Ramos (cell line): Measurements from ENCODE around the gene RBM20.

Experiments used
- in situ Hi-C: fragments of 300-500 bp; cut with MboI; formaldehyde crosslinking; loops from one replicate; pipeline ENCODE4 v1.14.3; 2022; ENCODE audit warnings: low sequenced_read_pairs; ENCODE audit not compliant: unreplicated experiment

RBM20 gene

GRCh38 chr10:110871298-110872084 is 227.4 kb downstream of the RBM20 start, which contains the start of gene PDCD4:
Gene PDCD4, plus strand, starts transcription at chr10:110871928. Its CDS starts 4,100 bp downstream, at chr10:110876028.
- in situ Hi-C loops = loop anchor here (10.0 to 25.0 kb wide), 2 partner anchors 67 to 959 kb away; partner anchors contain the start of gene XPNPEP1

- in situ Hi-C loops = loop anchor here (10.0 to 25.0 kb wide), 2 partner anchors 68 to 960 kb away; partner anchors contain the start of gene XPNPEP1
Measured at GRCh38 chr10:110872145-110872983, 228.2 kb downstream of the RBM20 start.

GRCh38 chr10:110872984-110873923 is 229.1 kb downstream of the RBM20 start:
- in situ Hi-C loops = loop anchor here (10.0 to 25.0 kb wide), 2 partner anchors 68 to 961 kb away; partner anchors contain the start of gene XPNPEP1

GRCh38 chr10:110873951-110874350 is 229.8 kb downstream of the RBM20 start:
- in situ Hi-C loops = loop anchor here (10.0 to 25.0 kb wide), 2 partner anchors 69 to 962 kb away; partner anchors contain the start of gene XPNPEP1

GRCh38 chr10:110876000-110876399 is 231.9 kb downstream of the RBM20 start:
- in situ Hi-C loops = loop anchor here (10.0 to 25.0 kb wide), 3 partner anchors 71 to 264 kb away; no protein-coding TSS in a partner anchor

- in situ Hi-C loops = loop anchor here (10.0 to 25.0 kb wide), 3 partner anchors 72 to 264 kb away; no protein-coding TSS in a partner anchor
Measured at GRCh38 chr10:110876788-110877187, 232.7 kb downstream of the RBM20 start.

GRCh38 chr10:110880012-110880411 is 235.9 kb downstream of the RBM20 start:
- in situ Hi-C loops = loop anchor here (25.0 kb wide), 2 partner anchors 143 to 268 kb away; no protein-coding TSS in a partner anchor

- in situ Hi-C loops = loop anchor here (25.0 kb wide), 2 partner anchors 144 to 269 kb away; no protein-coding TSS in a partner anchor
Measured at GRCh38 chr10:110881247-110881646, 237.1 kb downstream of the RBM20 start.

- in situ Hi-C loops = loop anchor here (25.0 kb wide), 2 partner anchors 145 to 270 kb away; no protein-coding TSS in a partner anchor
Measured at GRCh38 chr10:110881905-110882304, 237.8 kb downstream of the RBM20 start.

- in situ Hi-C loops = loop anchor here (25.0 kb wide), 2 partner anchors 147 to 272 kb away; no protein-coding TSS in a partner anchor
Measured at GRCh38 chr10:110883924-110884323, 239.8 kb downstream of the RBM20 start.

GRCh38 chr10:110885932-110886674 is 242.0 kb downstream of the RBM20 start:
- in situ Hi-C loops = loop anchor here (25.0 kb wide), 2 partner anchors 149 to 274 kb away; no protein-coding TSS in a partner anchor

- in situ Hi-C loops = loop anchor here (25.0 kb wide), 2 partner anchors 150 to 275 kb away; no protein-coding TSS in a partner anchor
Measured at GRCh38 chr10:110887560-110887959, 243.4 kb downstream of the RBM20 start.
